ENCODE measurements around the gene RGS3. TPM values are rescaled to one million over a fixed set of nuclear protein-coding genes. Genes with fewer than 3 reads are reported as not detected.

Gene RGS3
- total RNA-seq, 2 experiments from 2014 or later, result 57.1 to 76.4 TPM

GRCh38 chr9:113602126-113603047 lies 138.9 kb downstream of the RGS3 start:
- Mint-ChIP-seq H3K4me3 (no peak overlapping the region), H3K4me1 (peaks cover 5% of the 10 kb centered on the region), H3K9me3 (ENCODE audit: low read depth) (no peaks in the 10 kb centered on the region), H3K27ac (no peak overlapping the region), H3K36me3 (no peaks in the 10 kb centered on the region), H3K27me3 (no peaks in the 10 kb centered on the region)
- ATAC-seq, result peak; percentile 78
- peak; percentile 63 for DNase-seq
- CTCF ChIA-PET, result interaction anchor here (1.1 to 1.3 kb wide), 3 partner anchors 11 to 192 kb away, joined by 3 to 5 read pairs (median 3); partner anchors contain the start of genes C9orf43 and POLE3

GRCh38 chr9:113603048-113603375 lies 139.5 kb downstream of the RGS3 start:
- DNase-seq, result no peak
- Mint-ChIP-seq H3K4me1 (peaks cover 5% of the 10 kb centered on the region), H3K27me3 (no peaks in the 10 kb centered on the region), H3K27ac (no peak overlapping the region), H3K4me3 (no peak overlapping the region), H3K36me3 (no peaks in the 10 kb centered on the region), H3K9me3 (ENCODE audit: low read depth) (no peaks in the 10 kb centered on the region)
- CTCF ChIA-PET, result interaction anchor here (1.1 to 1.2 kb wide), 2 partner anchors 52 to 193 kb away, joined by 3 read pairs; partner anchors contain the start of genes C9orf43 and POLE3
- ATAC-seq, result no peak

DNA sequence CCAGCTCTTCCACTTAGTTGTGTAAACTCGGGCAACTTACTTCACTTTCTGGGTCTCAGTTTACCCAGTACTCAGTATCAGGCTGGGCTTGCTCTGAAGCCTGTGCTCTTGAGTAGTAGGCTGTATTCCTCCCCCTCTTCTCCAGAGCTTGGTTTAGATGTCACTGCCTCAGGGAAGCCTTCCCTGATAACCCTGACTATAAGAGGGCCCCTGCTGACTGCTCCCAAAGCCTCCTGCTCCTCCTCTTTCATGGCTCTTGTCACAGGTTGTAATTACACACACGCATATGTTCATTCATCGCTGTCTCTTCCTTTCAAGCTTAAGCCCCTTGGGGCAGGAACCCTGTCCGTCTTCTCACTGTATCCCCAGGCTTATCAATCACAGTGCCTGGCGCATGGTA lies 140.2 kb downstream of the RGS3 start:
- H3K36me3 Mint-ChIP-seq, result no peaks in the 10 kb centered on the region

GRCh38 chr9:113604393-113604792 lies 140.9 kb downstream of the RGS3 start:
- H3K36me3 Mint-ChIP-seq, result no peaks in the 10 kb centered on the region
- CTCF ChIA-PET, result interaction anchor here (1.0 kb wide), 1 partner anchor 13 kb away, joined by 3 read pairs; no protein-coding TSS in a partner anchor
- no peak overlapping the region for H3K4me3 Mint-ChIP-seq

More for the DNA sequence above, 140.2 kb downstream of the RGS3 start:
- H3K9me3 Mint-ChIP-seq (ENCODE audit: low read depth), result no peaks in the 10 kb centered on the region
- no peak overlapping the region for H3K4me3 Mint-ChIP-seq
- CTCF ChIA-PET, result interaction anchor here (1.0 kb wide), 1 partner anchor 12 kb away, joined by 3 read pairs; no protein-coding TSS in a partner anchor
- H3K27me3 Mint-ChIP-seq, result no peaks in the 10 kb centered on the region
- no peak for DNase-seq
- H3K27ac Mint-ChIP-seq, result no peak overlapping the region
- H3K4me1 Mint-ChIP-seq, result peaks cover 5% of the 10 kb centered on the region
- no peak for ATAC-seq

DNA sequence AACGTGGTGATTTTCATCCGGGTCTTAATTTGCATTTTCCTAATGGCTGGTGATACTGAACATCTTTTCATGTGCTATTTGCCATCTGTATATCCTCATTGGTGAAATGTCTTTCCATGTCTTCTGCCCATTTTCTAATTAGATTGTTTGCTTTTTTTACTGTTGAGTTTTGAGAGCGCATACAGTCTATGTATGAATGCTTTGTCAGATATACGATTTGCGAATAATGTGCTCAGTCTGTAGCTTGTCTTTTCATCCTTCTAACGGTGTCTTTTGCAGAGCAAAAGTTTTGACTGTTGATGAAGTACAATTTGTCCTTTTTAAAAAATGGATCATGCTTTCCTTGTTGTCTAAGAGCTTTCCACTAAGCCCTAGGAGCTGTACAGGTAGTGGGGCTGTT lies 143.0 kb downstream of the RGS3 start:
- H3K4me3 Mint-ChIP-seq, result no peak overlapping the region
- no peak overlapping the region for H3K27ac Mint-ChIP-seq
- no peaks in the 10 kb centered on the region for H3K9me3 Mint-ChIP-seq (ENCODE audit: low read depth)
- ATAC-seq (no peak), DNase-seq (no peak)
- H3K36me3 Mint-ChIP-seq, result no peaks in the 10 kb centered on the region
- no peaks in the 10 kb centered on the region for H3K27me3 Mint-ChIP-seq
- peaks cover 4% of the 10 kb centered on the region for H3K4me1 Mint-ChIP-seq
- CTCF ChIA-PET, result interaction anchor here (0.9 to 2.0 kb wide), 4 partner anchors 10 to 49 kb away, joined by 3 to 11 read pairs (median 4); no protein-coding TSS in a partner anchor

More at GRCh38 chr9:113604393-113604792, 140.9 kb downstream of the RGS3 start:
- Mint-ChIP-seq H3K4me1 (peaks cover 5% of the 10 kb centered on the region), H3K9me3 (ENCODE audit: low read depth) (no peaks in the 10 kb centered on the region), H3K27ac (no peak overlapping the region), H3K27me3 (no peaks in the 10 kb centered on the region)
- no peak for ATAC-seq
- no peak for DNase-seq

DNA sequence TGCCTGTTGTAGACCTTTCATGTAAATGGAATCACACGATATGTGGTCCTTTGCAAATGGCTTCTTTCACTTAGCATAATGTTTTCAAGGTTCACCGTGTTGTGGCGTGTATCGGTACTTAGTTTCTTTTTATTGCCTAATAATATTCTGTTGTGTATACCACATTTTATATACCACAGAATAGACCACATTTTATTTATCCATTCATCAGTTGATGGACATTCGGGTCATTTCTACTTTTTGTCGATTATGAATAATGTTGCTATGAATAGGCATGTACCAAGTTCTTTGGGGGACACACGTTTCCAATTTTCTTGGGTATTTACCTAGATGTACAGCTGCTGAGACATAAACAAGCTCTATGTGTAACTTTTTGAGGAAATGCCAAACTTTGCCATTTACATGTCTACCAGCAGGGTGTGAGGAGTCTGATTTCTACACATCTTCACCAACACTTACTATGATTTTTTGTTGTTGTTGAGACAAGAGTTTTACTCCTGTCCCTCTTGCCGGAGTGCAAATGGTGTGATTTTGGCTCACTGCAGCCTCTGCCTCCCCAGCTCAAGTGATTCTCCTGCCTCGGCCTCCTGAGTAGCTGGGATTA lies 144.7 kb downstream of the RGS3 start:
- H3K9me3 Mint-ChIP-seq (ENCODE audit: low read depth), result no peaks in the 10 kb centered on the region
- no peak overlapping the region for H3K4me3 Mint-ChIP-seq
- no peaks in the 10 kb centered on the region for H3K4me1 Mint-ChIP-seq
- H3K27ac Mint-ChIP-seq, result no peak overlapping the region
- no peak for ATAC-seq
- CTCF ChIA-PET, result no interaction called here
- no peaks in the 10 kb centered on the region for H3K27me3 Mint-ChIP-seq
- DNase-seq, result no peak
- no peaks in the 10 kb centered on the region for H3K36me3 Mint-ChIP-seq

- H3K27me3 Mint-ChIP-seq, result no peaks in the 10 kb centered on the region
- no peaks in the 10 kb centered on the region for H3K36me3 Mint-ChIP-seq
- no peak overlapping the region for H3K4me3 Mint-ChIP-seq
- peaks cover under 1% of the 10 kb centered on the region for H3K4me1 Mint-ChIP-seq
- H3K9me3 Mint-ChIP-seq (ENCODE audit: low read depth), result no peaks in the 10 kb centered on the region
- no peak overlapping the region for H3K27ac Mint-ChIP-seq
- CTCF ChIA-PET, result no interaction called here
- DNase-seq, result no peak
- ATAC-seq, result no peak
Observed at GRCh38 chr9:113609562-113610318, 146.2 kb downstream of the RGS3 start.

GRCh38 chr9:113611461-113612215 lies 148.1 kb downstream of the RGS3 start:
- ATAC-seq (no peak), DNase-seq (no peak)
- Mint-ChIP-seq H3K4me1 (peaks cover 10% of the 10 kb centered on the region), H3K4me3 (no peak overlapping the region), H3K36me3 (no peaks in the 10 kb centered on the region), H3K9me3 (ENCODE audit: low read depth) (no peaks in the 10 kb centered on the region), H3K27ac (no peak overlapping the region), H3K27me3 (no peaks in the 10 kb centered on the region)
- CTCF ChIA-PET, result interaction anchor here (1.3 to 1.7 kb wide), 3 partner anchors 22 to 166 kb away, joined by 4 read pairs; no protein-coding TSS in a partner anchor

DNA sequence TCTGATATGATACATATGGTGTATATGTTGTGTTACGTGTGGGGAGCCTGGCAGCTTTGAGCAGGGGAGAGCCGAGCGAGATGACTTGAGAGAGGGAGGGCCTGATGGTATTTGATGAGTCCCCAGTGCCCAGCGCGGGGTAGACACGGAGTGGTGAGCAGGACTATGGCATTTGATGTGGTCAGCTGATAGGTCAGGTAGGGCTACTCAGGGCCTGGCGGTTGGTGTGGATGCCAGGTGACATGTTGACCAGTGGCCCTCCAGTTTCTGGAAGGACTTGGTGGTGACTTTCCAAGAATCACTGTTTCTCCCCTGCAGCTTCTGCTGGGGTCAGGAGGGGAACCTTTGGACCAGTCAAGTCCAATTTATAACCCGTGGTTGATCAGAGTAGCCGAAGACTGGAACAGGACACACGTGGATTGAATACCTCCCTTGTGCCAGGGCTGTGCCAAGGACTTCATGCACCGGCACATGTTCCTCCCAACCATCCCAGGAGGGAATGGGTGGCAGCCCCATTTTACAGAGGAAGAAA lies 148.8 kb downstream of the RGS3 start:
- H3K36me3 Mint-ChIP-seq, result no peaks in the 10 kb centered on the region
- no peak overlapping the region for H3K27ac Mint-ChIP-seq
- DNase-seq, result no peak
- no peaks in the 10 kb centered on the region for H3K27me3 Mint-ChIP-seq
- CTCF ChIA-PET, result interaction anchor here (1.4 to 1.7 kb wide), 2 partner anchors 21 to 46 kb away, joined by 4 read pairs; no protein-coding TSS in a partner anchor
- no peaks in the 10 kb centered on the region for H3K9me3 Mint-ChIP-seq (ENCODE audit: low read depth)
- no peak for ATAC-seq
- peaks cover 12% of the 10 kb centered on the region for H3K4me1 Mint-ChIP-seq
- H3K4me3 Mint-ChIP-seq, result no peak overlapping the region

GRCh38 chr9:113612828-113613227 lies 149.3 kb downstream of the RGS3 start:
- CTCF ChIA-PET, result interaction anchor here (1.4 to 1.7 kb wide), 2 partner anchors 21 to 45 kb away, joined by 4 read pairs; no protein-coding TSS in a partner anchor
- Mint-ChIP-seq H3K4me3 (no peak overlapping the region), H3K36me3 (no peaks in the 10 kb centered on the region), H3K4me1 (peaks cover 13% of the 10 kb centered on the region), H3K27me3 (no peaks in the 10 kb centered on the region), H3K27ac (no peak overlapping the region), H3K9me3 (ENCODE audit: low read depth) (no peaks in the 10 kb centered on the region)
- no peak for ATAC-seq
- DNase-seq, result no peak

GRCh38 chr9:113613815-113614413 lies 150.4 kb downstream of the RGS3 start:
- peaks cover 13% of the 10 kb centered on the region for H3K4me1 Mint-ChIP-seq
- H3K27me3 Mint-ChIP-seq, result no peaks in the 10 kb centered on the region
- H3K4me3 Mint-ChIP-seq, result no peak overlapping the region
- ATAC-seq (no peak), DNase-seq (no peak)
- no peaks in the 10 kb centered on the region for H3K9me3 Mint-ChIP-seq (ENCODE audit: low read depth)
- CTCF ChIA-PET, result no interaction called here
- H3K27ac Mint-ChIP-seq, result no peak overlapping the region
- H3K36me3 Mint-ChIP-seq, result no peaks in the 10 kb centered on the region

Measured in activated CD8-positive, alpha-beta memory T cell treated with anti-CD3 and anti-CD28 coated beads, Interleukin-2, amount 10 ng/mL, durations not matched to agents 7 days and 5 days (primary cell).